ENCODE measurements around the gene GNG12. TPM values are rescaled to one million over a fixed set of nuclear protein-coding genes. Genes with fewer than 3 reads are reported as not detected.

Gene GNG12
- total RNA-seq, 2 donors from 2014 or later = 116 to 137 TPM

DNA sequence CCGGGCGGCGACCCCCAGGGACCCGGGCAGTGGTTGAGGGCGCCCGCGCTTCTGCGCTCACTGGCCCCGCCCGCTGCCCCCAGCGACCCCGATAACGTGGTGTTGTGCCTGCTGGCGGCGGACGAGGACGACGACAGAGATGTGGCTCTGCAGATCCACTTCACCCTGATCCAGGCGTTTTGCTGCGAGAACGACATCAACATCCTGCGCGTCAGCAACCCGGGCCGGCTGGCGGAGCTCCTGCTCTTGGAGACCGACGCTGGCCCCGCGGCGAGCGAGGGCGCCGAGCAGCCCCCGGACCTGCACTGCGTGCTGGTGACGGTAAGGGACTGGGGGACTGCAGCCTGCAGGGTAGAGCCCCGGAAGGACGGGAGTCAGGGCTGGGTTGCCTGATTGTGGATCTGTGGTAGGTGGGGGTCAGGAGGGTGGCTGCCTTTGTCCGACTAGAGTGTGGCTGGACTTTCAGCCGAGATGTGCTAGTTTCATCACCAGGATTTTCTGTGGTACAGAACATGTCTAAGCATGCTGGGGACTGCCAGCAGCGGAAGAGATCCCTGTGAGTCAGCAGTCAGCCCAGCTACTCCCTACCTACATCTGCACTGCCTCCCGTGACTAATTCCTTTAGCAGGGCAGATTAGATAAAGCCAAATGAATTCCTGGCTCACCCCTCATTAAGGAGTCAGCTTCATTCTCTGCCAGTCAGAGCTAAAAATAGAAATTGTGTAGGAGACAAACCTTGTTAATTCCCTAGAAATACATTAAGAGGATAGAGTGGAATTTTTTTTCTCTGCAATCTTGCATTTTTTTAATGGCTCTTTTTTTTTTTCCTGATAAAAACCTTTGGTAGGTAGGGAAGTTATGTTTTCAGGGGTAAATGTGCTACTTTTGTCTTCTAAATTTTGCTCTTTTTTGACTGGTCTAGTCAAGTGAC lies 146.7 kb downstream of the GNG12 start:
- ATAC-seq (ENCODE audit: insufficient number of reproducible peaks, low FRiP score, low read depth) (peak; percentile 67), DNase-seq (ENCODE audit: low spot score) (peak; percentile 77)
- Histone ChIP-seq H3K4me3 (peak overlapping the region; percentile 97), H3K36me3 (peaks cover 15% of the 10 kb centered on the region), H3K9me3 (no peaks in the 10 kb centered on the region), H3K27me3 (replicated peaks; ENCODE audit: insufficient read depth) (no peaks in the 10 kb centered on the region), H3K27ac (peak overlapping the region; percentile 98), H3K4me1 (ENCODE audit: control insufficient read depth in 1 of 2, low read depth in 2 of 2) (peaks cover 16 to 48% of the 10 kb centered on the region in 2 donors)
- no peak for TF ChIP-seq CTCF (IDR thresholded peaks at IDR 0.05)

DNA sequence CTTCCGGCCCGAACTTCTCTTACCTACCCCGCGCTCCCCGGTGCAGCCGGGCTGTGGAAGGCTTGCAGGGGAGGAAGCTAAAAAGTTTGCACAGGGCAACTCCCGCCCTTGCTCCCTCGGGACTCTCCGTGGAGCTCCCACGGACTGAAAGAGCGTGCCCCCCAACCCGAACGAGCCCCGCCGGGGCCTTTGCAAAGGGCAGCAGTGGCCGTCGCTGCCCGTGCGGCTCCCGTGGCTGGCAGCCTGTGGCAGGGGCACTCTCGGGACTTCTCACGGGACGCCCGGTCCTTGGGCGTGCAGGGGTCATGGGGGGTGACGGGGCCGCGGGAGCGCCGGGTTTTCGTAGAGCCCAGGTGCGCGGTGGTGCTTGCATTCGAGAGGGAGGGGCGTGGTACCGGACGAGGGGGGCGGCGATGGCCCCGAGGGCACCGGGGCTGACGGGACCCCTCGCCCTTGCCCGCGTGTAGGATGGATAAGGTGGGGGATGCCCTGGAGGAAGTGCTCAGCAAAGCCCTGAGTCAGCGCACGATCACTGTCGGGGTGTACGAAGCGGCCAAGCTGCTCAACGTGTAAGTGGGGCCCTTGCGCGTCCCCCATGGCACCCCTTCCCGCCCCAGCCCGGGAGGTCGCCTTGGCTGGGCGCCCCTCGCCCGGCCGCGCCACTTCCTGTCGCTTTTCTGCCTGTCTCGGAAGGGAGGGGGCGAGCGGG lies 147.6 kb downstream of the GNG12 start:
- peak; percentile 2 for TF ChIP-seq CTCF (IDR thresholded peaks at IDR 0.05)
- peak overlapping the region; percentile 97 for H3K4me3 ChIP-seq
- no peak for DNase-seq (ENCODE audit: low spot score)

DNA sequence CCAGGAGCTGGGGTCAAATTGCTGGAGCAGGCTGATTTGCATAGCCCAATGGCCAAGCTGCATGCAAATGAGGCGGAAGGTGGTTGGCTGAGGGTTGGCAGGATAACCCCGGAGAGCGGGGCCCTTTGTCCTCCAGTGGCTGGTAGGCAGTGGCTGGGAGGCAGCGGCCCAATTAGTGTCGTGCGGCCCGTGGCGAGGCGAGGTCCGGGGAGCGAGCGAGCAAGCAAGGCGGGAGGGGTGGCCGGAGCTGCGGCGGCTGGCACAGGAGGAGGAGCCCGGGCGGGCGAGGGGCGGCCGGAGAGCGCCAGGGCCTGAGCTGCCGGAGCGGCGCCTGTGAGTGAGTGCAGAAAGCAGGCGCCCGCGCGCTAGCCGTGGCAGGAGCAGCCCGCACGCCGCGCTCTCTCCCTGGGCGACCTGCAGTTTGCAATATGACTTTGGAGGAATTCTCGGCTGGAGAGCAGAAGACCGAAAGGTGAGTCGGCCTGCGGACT lies 148.2 kb downstream of the GNG12 start, which contains the start of gene GADD45A:
Gene GADD45A (plus strand): TSS at position 135 of the 491 bp plus-strand sequence. CDS start 294 bp downstream, at position 429.
- peaks cover 16 to 48% of the 10 kb centered on the region in 2 donors for H3K4me1 ChIP-seq (ENCODE audit: control insufficient read depth in 1 of 2, low read depth in 2 of 2)
- DNase-seq (ENCODE audit: low spot score) = peak; percentile 97
- ATAC-seq (ENCODE audit: insufficient number of reproducible peaks, low FRiP score, low read depth) = peak; percentile 88
- TF ChIP-seq CTCF (IDR thresholded peaks at IDR 0.05) = peak; percentile 7
- no peaks in the 10 kb centered on the region for H3K9me3 ChIP-seq
- H3K4me3 ChIP-seq = peak within 1 kb of the TSS; percentile 97
- H3K36me3 ChIP-seq = peaks cover 15% of the 10 kb centered on the region
- H3K27me3 ChIP-seq (replicated peaks; ENCODE audit: insufficient read depth) = no peaks in the 10 kb centered on the region
- H3K27ac ChIP-seq = peak within 1 kb of the TSS; percentile 98

More for the DNA sequence above, 147.6 kb downstream of the GNG12 start:
- no peak for ATAC-seq (ENCODE audit: insufficient number of reproducible peaks, low FRiP score, low read depth)
- Histone ChIP-seq H3K27ac (peak overlapping the region; percentile 98), H3K9me3 (no peaks in the 10 kb centered on the region), H3K27me3 (replicated peaks; ENCODE audit: insufficient read depth) (no peaks in the 10 kb centered on the region), H3K4me1 (ENCODE audit: control insufficient read depth in 1 of 2, low read depth in 2 of 2) (peaks cover 16 to 48% of the 10 kb centered on the region in 2 donors), H3K36me3 (peaks cover 15% of the 10 kb centered on the region)

GRCh38 chr1:67684526-67685066 lies 148.7 kb downstream of the GNG12 start:
- Histone ChIP-seq H3K4me3 (peak overlapping the region; percentile 97), H3K4me1 (ENCODE audit: control insufficient read depth in 1 of 2, low read depth in 2 of 2) (peaks cover 16 to 44% of the 10 kb centered on the region in 2 donors), H3K27me3 (replicated peaks; ENCODE audit: insufficient read depth) (no peaks in the 10 kb centered on the region), H3K9me3 (no peaks in the 10 kb centered on the region), H3K27ac (peak overlapping the region; percentile 63 to 71), H3K36me3 (peaks cover 15% of the 10 kb centered on the region)
- ATAC-seq (ENCODE audit: insufficient number of reproducible peaks, low FRiP score, low read depth) (no peak), DNase-seq (ENCODE audit: low spot score) (no peak)
- TF ChIP-seq CTCF (IDR thresholded peaks at IDR 0.05) = no peak
